GM12892 (cell line): ENCODE results near the gene TCFL5.

Source experiments
- POLR2A ChIP-seq: IDR thresholded peaks from 2 replicates; pipeline ENCODE4 v1.6.1; 2011; ENCODE audit warnings: low read depth, low read length, control low read depth
- POLR2AphosphoS5 ChIP-seq: IDR thresholded peaks from 2 replicates; pipeline ENCODE4 v1.6.1; 2011; ENCODE audit warnings: low read depth, low read length, control low read depth
- TAF1 ChIP-seq: IDR thresholded peaks from 2 replicates; pipeline ENCODE4 v1.6.1; 2011; ENCODE audit warnings: low read depth, mild to moderate bottlenecking, control low read depth, low read length, borderline replicate concordance

- no peak for TF ChIP-seq POLR2AphosphoS5
- TF ChIP-seq POLR2A: no peak
- TF ChIP-seq TAF1: no peak
Measured at GRCh38 chr20:62804021-62804626, 57.5 kb downstream of the TCFL5 start.
